CD1c-positive myeloid dendritic cell (primary cell): ENCODE results near the gene AP1G2.

Source experiments
- DNase-seq: peaks from one replicate; pipeline ENCODE4 v3.0.0-alpha.2; 2016; ENCODE audit errors: extremely low spot score

The AP1G2 gene

DNA sequence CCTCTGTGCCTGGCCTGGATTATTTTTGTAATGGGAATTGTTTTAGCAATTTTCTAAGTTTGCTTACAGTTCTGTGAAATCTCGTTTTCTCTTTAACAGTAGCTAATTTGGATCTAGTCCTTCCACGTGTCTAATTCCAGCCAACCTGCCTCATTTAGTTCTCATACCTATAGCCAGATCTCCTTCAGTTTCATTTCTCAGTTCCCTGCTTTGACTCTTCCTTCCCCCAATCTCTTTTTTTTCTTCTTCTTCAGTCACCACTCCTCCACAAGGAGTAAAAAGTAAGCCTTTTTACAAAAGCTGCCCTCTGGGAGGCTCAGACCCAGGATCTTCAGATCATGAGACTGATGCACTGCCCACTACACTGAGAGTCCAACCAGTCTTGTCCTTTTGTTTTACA is 10.1 kb downstream of the AP1G2 start:
- DNase-seq: no peak

DNA sequence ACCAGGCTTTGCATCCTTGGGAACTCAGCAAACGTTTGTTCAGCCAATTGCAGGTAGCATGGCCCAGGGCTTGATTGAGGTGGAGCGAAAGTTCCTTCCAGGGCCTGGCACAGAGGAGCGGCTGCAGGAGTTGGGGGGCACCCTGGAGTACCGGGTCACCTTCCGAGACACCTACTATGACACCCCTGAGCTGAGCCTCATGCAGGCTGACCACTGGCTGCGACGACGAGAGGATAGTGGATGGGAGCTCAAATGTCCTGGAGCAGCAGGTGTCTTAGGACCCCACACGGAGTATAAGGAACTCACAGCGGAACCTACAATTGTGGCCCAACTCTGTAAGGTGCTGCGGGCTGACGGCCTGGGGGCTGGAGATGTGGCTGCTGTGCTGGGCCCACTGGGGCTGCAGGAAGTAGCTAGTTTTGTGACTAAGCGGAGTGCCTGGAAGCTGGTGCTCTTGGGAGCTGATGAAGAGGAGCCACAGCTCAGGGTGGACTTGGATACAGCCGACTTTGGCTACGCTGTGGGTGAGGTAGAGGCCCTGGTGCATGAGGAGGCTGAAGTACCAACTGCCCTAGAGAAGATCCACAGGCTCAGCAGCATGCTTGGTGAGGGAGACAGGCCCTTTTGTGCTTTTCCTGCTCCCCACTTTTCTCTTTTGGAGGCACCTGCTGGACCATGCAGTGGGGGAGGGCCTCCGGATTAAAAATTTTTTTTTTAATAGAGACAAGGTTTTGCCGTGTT is 10.7 kb downstream of the AP1G2 start:
- DNase-seq: no peak

DNA sequence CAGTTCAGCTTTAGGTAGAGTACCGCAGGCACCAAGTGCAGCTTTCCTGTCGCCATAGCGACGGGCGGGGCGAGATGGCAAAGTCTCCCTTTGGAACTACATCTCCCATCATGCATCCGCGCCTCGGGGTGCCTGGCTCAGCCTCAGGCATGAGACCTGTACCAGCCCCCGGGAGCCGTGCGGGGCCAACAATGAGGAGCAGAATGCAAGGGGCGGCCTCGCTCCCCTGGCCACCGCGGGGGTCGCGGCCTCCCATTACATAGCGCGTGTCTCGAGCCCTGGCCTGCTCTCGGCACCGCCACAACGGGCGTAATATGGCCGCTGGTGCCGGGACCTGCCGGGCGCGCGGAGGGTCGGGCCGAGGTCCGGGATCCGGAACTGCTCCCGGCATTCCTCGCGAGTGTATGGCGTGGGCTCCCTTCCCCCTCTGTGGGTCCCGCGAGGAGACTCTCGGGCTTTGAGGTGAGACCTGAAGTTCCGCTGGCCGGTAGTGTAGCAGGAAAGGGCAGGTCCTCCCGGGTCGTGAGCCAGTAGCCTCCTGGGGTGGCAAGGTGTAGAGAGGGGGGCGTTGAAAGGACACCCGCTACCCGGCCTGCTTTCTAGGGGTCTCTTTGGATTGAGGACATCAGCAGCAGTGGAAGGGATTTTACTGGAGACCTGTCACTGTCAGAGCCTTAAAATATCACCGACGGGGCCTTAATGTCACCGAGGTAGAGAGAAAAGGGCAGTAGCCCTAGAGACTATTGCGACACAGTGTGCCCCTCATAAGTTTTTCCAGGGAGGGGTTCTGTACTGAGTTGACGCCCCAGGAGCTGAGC is 11.5 kb downstream of the AP1G2 start, which contains the start of gene THTPA:
TSS of gene THTPA (plus strand) at position 390 of the 818 bp plus-strand sequence. CDS start 487 bp downstream, outside the sequence.
- DNase-seq: peak; percentile 94

DNA sequence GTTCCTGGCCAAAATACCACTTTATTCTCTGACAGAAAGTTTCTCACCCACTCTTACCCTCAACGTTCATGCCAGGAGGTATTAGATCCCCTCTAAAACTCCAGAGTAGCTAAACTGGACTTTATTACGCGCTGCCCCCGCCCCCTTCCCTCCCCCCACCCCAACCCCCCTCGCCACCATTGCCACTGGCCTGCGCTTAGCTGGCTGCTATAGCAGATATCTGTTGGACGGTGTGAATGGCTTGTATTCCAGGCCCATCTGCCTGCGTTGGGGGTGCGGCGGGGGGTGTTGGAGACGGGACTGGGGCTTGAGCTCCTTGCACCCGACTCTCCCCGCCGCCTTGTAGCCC is 12.1 kb downstream of the AP1G2 start:
- no peak for DNase-seq

DNA sequence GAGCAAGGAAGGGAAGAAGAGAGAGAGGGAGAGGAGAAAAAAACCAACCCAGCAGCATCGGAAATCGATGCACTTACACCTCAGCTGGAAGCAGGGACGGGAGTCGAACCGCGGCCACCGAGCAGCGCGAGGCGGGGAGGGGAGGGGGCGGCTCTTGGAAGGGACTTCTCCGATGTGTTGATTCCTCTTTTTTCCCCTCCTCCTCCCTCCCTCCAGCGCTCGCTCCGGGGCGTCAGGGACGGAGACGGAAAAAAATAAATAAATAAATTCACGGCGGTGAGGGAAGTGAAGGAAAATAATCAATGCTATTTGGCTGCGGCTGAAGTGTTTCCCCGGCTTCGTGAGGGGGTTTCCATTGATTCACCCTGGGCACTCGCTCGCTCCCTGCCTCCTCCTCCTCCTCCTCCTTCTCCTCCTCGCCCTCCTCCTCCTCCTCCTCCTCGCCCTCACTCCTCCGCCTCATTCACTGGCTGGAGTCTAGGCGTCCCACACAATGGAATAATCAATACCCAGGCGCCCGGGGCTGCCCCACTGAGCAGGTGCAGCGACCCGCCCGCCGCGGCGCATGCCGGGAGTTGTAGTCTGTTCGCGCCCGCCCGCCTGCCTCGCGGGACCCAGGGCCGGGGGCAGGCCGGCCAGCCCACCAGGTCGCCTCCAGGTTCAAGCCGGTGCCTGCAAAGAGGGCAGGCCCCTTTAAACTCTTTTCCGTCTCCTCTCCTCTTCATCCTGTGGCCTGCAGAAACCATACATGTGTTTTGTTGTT is 16.1 kb downstream of the AP1G2 start, which contains the start of gene ZFHX2:
TSS of gene ZFHX2 (minus strand) at position 500 of the 763 bp plus-strand sequence. CDS start 16,440 bp downstream, outside the sequence.
- peak; percentile 63 for DNase-seq

DNA sequence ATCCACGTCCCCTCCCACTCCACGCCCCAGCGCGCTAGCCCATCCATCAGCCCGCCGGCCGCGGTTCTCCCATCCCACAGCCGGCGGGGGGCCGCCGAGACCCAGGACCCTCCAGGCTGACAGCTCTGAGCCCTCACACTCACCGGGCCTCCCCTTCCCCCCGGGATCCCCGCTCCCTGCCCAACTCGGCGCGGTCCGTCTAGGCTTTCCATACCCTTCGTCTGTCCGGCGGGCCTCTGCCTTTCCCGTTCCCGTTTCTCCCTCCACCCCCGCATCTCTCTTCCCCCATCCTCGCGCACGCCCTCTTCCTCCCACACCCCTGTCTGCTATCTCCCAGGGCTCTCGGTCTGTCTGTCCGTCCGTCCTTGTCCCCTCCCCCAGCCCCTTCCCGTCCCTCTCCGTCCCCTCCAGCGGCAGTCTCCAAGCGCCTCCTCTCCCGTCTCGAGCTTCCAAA is 16.8 kb downstream of the AP1G2 start:
- peak; percentile 32 for DNase-seq

DNA sequence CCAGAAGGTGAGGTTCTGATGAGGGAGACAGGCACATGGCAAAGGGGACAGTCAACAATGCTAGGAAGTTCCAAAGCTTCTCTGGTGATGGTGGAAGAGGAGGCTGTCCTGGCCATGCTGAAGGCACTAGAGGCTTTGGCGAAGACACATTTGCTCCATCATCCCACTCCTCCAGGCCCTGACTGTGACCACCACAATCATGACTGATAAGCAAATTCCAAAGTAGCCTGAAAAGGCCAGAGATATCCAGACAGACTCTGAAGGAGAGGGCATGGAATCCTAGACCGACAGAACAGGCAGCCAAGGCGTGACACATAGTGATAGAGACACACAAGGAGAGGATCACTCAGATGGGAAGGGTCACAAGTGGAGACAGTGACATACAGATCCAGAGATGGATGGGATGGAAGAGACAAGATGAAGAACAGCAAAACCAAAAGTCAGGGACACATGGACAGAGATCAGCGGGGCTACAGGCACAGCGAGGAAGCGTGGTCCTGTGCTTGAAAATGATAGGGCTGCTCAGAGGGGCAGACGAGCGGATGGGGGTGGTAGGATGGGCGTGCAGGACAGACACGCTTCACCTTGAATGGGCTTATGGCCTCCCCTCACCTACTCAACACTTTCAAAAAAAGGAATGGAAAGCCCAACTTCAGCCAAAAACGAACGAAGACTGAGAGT is 17.3 kb downstream of the AP1G2 start:
- no peak for DNase-seq

DNA sequence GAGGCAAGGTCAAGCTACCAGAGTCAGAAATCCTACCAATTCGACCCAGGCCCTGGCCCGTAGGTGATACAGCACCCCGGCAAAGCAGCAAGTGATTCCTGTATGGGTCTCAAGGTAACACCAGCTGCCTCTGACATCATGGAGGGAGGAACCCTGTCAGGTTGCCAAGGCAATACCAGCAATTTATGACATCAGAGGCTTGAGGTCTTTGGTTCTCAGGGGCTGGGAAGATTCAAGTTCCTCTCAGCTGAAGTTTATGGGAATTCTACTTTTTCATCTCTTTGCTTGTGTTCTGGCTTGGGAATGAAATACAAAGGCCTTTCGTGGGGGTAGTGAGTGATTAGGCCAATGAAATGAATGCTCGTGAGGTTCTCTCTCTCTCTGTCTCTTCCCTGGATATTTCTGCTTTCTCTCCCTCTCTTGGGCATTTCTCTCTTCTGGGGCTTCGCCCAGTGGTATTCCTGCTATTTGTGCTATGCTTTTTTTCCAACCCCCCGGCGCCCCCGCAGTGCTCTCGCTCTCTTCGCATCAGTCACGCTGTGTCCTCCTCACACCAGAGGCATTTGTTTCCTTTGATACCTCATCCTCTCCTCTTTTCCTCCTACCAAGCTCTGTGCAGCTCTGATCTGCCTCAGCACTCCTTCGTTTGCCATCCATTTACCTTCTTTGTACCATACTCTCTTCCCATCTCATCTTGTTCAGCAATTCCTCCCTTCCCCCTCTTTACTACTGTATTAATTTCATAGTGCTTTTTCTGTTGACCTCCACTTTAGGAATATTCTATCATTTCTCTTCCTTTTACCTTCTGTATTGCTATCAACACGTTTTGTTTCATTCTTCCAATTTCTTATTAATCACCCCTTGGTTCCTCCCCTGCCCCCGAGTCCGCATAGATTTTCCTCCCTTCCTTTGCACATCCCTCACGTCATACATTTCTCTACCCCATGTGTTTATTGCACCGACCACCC is 19.0 kb downstream of the AP1G2 start:
- DNase-seq: peak; percentile 9

DNA sequence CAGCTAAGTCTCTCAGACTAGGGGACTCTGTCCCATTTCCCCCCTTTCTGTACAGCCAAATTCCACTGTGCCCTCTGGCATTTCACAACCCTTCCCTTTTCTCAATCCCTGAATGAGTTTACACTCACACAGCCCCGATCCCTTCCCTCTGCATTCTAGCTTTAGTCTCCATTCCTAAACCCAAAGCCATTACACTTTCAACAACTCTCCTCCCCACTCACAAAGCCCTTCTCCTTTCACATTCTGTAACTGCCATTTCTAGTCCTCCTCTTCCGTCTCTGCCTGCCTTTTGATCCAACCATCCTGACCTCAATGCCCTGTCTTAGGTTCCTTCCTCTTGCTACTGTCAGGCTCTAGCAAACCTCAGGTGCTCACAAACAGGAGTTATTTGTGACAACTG is 19.7 kb downstream of the AP1G2 start:
- DNase-seq: no peak

DNA sequence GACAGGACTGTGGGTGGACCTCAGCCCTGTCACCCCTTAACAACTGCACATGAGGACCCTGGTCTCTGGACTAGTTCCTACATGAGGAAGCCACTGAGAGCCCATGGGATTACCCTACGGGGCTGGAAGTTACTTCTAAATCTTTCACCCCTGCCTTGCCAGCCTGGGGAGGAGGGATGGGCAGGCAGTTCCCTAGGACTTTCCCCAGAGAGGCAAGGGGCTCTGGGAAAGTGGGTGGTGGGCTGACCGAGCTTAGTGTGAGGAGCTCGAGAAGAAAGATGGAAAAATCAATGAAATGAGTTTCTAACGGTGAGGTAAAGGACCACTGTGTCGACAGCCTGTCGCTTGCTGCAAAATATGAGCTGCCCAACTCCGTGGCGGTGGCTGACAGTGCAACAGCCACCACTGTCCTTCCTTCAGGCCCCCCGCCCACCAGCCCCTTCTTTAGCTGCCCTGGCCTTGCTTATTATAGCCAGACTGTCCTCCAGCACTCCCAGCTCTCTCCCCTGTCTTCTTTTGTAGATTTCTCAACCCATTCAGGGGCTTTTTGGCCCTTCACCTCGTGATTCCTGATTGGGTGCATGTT is 21.0 kb downstream of the AP1G2 start:
- DNase-seq: no peak

DNA sequence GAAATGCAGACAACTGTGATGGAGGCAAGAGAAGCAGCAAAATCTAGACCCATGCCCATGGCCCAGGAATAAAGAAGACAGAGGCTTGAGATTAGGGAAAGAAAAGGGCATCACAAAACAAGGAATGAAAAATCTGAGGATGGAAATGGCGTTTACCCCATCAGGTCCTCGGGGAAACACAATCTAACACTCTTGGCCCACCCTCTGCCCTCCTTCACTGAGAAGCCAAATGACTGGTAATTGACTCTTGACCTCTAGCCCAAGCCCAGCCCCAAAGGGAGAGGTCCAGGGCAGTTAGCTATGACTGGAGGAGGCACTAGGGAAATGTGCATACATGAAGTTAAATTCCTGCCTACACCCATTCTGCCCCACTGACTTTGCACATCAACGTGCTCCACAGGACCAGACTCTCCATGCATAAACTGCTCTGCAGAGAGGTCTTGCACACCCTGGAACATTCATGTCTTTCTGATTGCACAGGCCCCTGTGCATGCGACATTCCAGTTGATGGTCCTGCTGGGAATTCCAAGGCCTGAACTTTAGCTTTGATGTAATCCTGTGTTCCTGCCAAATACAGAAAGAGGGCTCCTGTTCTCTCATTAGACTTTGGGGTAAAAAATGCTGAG is 21.7 kb downstream of the AP1G2 start:
- DNase-seq: no peak

DNA sequence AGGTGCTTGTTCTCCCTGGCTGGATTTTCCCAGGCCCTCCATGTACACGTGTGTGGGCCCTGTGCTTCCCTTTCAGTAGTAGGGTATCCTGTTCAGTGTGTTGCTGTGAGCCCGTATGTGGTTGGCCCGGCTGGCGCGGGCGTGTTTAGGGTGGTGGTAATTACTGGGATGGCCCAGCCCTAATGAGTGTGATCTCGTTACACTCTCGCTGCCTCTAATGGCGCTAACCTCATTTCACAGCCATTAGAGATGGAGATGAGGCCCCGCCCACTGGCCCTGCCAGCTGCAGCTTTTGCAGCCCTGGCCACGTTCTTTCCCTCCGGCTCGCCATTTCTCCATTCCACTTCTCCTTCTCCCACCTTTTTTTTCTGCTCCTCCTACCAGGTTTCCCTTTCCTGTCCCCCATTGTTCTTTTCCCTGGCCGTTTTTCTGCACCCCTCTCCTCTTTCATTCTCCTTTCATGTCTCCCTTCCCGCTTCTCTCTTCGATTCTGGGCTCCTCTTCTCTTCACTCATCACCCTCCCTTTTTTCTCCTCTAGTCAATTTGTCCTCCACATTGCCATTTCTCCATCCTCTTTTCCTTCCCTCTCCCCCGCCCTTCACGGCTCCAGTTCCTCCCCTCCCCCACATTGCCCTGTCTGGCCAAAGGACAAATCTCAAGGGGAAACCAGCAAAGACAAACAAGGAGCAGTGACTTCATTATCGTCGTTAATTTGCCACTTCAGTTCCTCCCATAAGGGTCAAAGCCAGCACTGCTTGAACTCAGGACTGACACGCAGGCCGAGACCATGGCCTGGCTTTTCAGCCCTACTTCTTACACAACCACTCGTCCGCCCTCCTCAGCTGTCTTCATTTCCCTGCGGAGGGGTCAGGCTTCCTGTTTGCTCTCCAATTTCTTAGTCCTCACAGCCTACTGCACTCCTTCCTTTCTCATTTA is 22.8 kb downstream of the AP1G2 start:
- no peak for DNase-seq

DNA sequence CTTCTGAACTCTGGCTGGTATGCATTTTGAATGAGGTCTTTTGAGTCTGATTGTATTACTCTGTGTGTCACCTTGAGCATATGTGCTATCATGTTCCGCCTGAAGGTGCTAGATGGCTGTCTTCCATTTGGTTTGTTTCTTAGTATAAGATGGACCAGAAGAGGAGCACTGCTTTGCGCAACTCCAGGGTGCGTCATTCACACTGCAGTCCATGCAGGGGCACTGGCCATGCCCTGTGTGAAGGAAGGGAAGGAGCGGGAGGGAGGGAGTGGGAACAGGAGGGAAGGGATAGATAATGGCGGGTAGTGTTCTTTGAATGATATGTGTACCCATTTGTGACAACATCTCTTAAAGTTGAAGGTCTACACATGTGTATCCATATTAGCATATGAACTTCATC is 24.2 kb downstream of the AP1G2 start:
- DNase-seq: no peak

DNA sequence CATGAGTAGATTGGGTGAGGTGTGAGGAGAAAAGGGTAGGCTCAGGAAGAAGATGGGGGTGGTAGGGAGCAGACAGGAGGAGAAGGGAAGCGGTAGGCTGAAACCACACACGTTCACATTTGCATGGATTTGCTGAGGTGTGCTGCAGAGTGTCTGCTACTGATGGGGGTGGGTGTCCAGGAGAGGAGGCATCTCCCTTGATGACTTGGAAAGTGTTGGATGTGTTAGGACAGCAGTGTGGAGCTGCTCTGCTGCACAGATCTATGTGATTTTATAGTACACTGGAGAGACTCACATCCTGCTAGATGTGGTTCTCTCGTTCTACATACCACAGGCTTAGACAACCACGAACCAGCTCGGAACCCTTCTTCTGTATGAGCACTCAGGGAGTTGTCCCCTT is 25.3 kb downstream of the AP1G2 start:
- DNase-seq: no peak

DNA sequence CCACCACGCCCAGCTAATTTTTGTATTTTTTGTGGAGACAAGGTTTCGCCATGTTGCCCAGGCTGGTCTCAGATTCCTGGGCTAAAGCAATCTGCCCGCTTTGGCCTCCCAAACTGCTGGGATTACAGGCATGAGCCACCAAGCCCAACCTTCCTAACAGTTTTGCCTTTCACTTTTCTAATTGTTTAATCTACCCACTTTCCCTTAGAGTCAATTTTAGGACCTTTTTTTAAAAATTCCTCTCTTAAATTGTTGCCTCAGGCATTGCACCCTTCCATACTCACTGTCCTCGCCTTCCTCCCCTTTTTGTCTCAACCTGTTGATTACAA is 27.5 kb downstream of the AP1G2 start:
- no peak for DNase-seq

DNA sequence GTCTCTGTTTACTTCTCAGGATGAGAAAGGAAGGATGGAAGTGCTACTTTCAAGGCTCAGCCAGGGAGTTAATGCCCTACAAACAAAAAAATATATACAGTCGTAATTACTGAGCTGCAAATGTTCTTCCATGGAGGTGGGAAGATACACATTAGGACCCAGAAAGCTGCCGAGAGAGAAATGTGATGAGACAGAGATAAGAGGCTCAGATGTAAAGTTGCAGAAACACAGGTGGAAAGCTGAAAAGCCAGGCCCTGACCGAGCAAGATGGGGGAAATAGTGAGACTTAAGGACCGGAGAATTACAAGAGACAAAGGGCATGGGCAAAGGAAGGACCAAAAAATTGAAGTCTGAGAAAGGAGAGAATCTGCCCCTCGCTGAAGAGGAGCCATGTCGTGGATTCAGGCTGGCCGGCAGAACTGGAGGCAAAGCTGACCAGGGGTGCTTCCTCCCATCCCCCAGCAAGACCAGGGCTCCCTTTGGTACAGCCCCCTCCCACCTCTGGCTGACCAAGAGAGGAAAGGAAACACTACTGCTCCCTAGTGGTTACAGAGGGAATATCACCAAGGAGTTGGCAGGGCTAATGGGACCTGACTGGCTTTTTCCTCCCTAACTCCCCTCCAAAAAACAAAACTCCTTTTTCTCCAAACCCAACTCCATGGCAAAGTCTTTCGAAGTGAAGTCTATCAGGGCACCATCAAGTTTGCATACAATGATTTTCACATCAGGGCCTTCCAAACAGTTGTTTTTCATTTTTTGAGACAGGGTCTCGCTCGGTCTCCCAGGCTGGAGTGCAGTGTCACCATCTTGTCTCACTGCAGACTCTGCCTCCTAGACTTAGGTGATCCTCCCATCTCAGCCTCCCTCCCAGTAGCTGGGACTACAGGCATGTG is 28.1 kb downstream of the AP1G2 start:
- DNase-seq: peak; percentile 50

DNA sequence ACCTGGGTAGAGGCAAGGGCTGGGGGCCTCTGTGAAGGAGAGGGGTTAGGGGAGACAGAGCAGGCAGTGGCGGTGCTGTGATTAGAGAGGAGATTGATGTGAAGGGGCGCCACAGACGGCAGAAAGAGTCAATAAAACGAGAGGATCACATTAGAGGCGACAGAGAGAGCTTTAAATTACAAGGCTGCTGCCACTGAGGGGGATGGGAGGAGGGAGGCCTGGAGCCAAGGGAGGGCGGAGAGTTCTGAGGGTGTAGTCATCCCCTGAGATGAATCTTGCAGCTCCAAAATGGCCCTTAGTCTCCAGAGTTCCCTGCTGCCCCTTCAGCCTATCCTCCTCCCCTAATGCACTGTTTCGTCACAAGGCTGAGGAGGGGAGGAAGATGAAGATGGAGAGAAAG is 28.8 kb downstream of the AP1G2 start:
- DNase-seq: no peak
